Epithelial cell of alveolus of lung (primary cell): ENCODE results near the gene ZNF268. TPM values are rescaled to one million over a fixed set of nuclear protein-coding genes. Genes with fewer than 3 reads are reported as not detected.

Experiments used
- total RNA-seq: library from RNA; depleted of rRNA; stranded (reverse); fragments of >200 nt; gene quantifications from 2 replicates; pipeline ENCODE4 v1.2.1, GENCODE V29; 2015

The ZNF268 gene
- total RNA-seq, result 9.1 and 35.5 TPM in 2 replicates

GRCh38 chr12:133181238-133181959, at the start of gene ZNF268:
TSS of gene ZNF268 (plus strand) at chr12:133181495. CDS start at chr12:133181998, 503 bp downstream.

GRCh38 chr12:133235401-133236112, 54.3 kb downstream of the ZNF268 start, which contains the start of gene ANHX:
TSS of gene ANHX (minus strand) at chr12:133235877. CDS start at chr12:133234356, 1,521 bp downstream.

Other genes starting within 250 kb of the ZNF268 start
- gene ZNF605, start 225.2 kb upstream of the ZNF268 start, total RNA-seq, result 1.8 and 7.9 TPM in 2 replicates
- 3.4 and 17.8 TPM in 2 replicates for gene ZNF26, start 195.1 kb upstream of the ZNF268 start, total RNA-seq
- 6.2 and 23.1 TPM in 2 replicates for gene ZNF84, start 144.0 kb upstream of the ZNF268 start, total RNA-seq
- gene ZNF140, start 100.6 kb upstream of the ZNF268 start, total RNA-seq, result 12.0 and 13.7 TPM in 2 replicates
- 0.39 and 1.6 TPM in 2 replicates for gene ZNF891, start 51.2 kb upstream of the ZNF268 start, total RNA-seq
- 5.6 and 18.4 TPM in 2 replicates for gene ZNF10, start 50.9 kb upstream of the ZNF268 start, total RNA-seq
- gene ANHX, start 54.4 kb downstream of the ZNF268 start, total RNA-seq, result not detected in 2 replicates